ENCODE measurements around the gene FBXO48. TPM values are rescaled to one million over a fixed set of nuclear protein-coding genes. Genes with fewer than 3 reads are reported as not detected.

FBXO48 gene, protein sequence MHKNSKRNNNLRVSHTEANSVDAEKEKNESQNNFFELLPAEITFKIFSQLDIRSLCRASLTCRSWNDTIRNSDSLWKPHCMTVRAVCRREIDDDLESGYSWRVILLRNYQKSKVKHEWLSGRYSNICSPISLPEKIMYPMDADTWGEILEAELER
- total RNA-seq = 0.33 and 0.34 TPM in 2 replicates

DNA sequence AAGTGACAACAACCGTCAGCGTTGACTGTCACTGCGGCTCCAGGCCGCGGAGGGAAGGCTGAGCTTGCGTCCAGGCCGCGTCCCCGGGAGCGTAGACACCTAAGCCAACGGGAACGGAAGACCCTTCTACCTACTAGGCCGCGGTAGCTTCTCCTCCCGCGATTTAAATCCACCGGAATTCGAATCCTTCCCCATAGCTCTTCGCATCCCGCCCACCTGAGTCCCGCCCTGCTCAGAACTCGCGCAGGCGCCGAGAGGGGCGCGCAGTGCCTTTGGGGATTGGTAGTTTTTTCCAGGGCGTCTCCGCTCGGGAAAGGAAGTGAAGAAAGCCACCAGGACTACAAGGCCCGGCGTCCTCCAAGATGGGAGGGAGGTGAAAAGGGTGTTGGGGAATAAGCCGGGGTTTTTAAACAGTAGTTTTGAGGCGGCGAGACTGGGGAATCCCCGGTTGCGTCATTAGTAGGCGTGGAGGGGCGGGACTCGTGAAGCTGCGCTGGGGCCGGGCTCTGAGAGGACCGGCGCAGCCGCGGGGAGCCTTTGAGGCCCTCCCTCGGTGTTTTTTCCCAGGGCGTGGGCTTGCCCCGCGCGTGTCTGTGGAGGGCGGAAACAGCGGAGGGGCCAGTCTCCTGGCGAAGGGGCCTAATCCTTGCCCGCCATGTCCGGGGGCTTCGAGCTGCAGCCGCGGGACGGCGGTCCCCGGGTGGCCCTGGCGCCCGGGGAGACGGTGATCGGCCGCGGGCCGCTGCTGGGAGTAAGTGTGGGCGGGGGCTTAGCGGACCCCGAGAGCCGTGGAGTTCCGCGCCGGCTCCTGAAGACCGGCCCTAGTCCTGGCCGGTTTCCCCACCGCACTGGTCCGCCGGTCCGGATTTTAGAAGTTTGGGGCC, at the start of gene FBXO48, which contains the start of gene APLF:
Gene FBXO48, minus strand, starts transcription at position 218 of the 884 bp plus-strand sequence. CDS start 2,149 bp downstream, outside the sequence.
Gene APLF, plus strand, starts transcription at position 509 of the 884 bp plus-strand sequence. Its CDS starts 147 bp downstream, at position 656.

Other genes with a start within 250 kb of the FBXO48 start
- gene PPP3R1, start 214.8 kb downstream of the FBXO48 start, total RNA-seq = 20.4 and 21.7 TPM in 2 replicates
- 38.8 and 40.2 TPM in 2 replicates for gene CNRIP1, start 147.3 kb downstream of the FBXO48 start, total RNA-seq
- gene PLEK, start 102.0 kb downstream of the FBXO48 start, total RNA-seq = 0.22 TPM in 1 of 2 replicates, not detected in the other
- gene APLF, start 291 bp upstream of the FBXO48 start, total RNA-seq = 6.7 and 6.9 TPM in 2 replicates
- not detected in 2 replicates for gene PROKR1, start 176.3 kb upstream of the FBXO48 start, total RNA-seq